Mesendoderm (in vitro differentiated cells): ENCODE measurements around the gene NPAS1.

ENCODE experiments used
- DNase-seq: peaks from one replicate; pipeline ENCODE4 v3.0.0; 2013
- H2AK5ac ChIP-seq: 2 replicates; pipeline ENCODE4 v1.6.1; 2013; ENCODE audit warnings: low read length, inconsistent platforms
- H2BK120ac ChIP-seq: 2 replicates; pipeline ENCODE4 v1.6.1; 2013; ENCODE audit warnings: low read depth, mild to moderate bottlenecking, low read length, moderate library complexity, mixed read lengths
- H2BK15ac ChIP-seq: replicated peaks from 2 replicates; pipeline ENCODE4 v1.6.1; 2013; ENCODE audit warnings: low read depth, mild to moderate bottlenecking, moderate library complexity
- H2BK5ac ChIP-seq: 2 replicates; pipeline ENCODE4 v1.6.1; 2013; ENCODE audit warnings: low read length, inconsistent platforms
- H3K18ac ChIP-seq: 2 replicates; pipeline ENCODE4 v1.6.1; 2013; ENCODE audit warnings: mild to moderate bottlenecking, low read length, mixed read lengths
- H3K23ac ChIP-seq: one replicate; pipeline ENCODE4 v1.6.1; 2013; ENCODE audit warnings: low read length
- H3K27ac ChIP-seq: 2 replicates; pipeline ENCODE4 v1.5.1; 2013; ENCODE audit warnings: low read depth, mild to moderate bottlenecking, inconsistent platforms, low read length, moderate library complexity
- H3K27me3 ChIP-seq: 2 replicates; pipeline ENCODE4 v1.6.1; 2013; ENCODE audit warnings: low read length, control low read depth, mild to moderate bottlenecking, inconsistent platforms; ENCODE audit not compliant: insufficient read depth, poor library complexity
- H3K36me3 ChIP-seq: 2 replicates; pipeline ENCODE4 v1.6.1; 2013; ENCODE audit warnings: low read length, inconsistent platforms; ENCODE audit not compliant: control insufficient read depth, insufficient read depth
- H3K4ac ChIP-seq: one replicate; pipeline ENCODE4 v1.6.1; 2013; ENCODE audit warnings: low read depth, mild to moderate bottlenecking, low read length, moderate library complexity
- H3K4me1 ChIP-seq: 2 replicates; pipeline ENCODE4 v1.6.1; 2013; ENCODE audit warnings: low read depth, low read length, inconsistent platforms; ENCODE audit not compliant: control insufficient read depth
- H3K4me2 ChIP-seq: 2 replicates; pipeline ENCODE4 v1.6.1; 2013; ENCODE audit warnings: low read length
- H3K4me3 ChIP-seq: 2 replicates; pipeline ENCODE4 v1.5.1; 2013; ENCODE audit warnings: mild to moderate bottlenecking, low read length
- H3K56ac ChIP-seq: one replicate; pipeline ENCODE4 v1.6.1; 2013; ENCODE audit warnings: low read length
- H3K79me1 ChIP-seq: 2 replicates; pipeline ENCODE4 v1.6.1; 2013; ENCODE audit warnings: low read length, inconsistent platforms
- H3K79me2 ChIP-seq: 2 replicates; pipeline ENCODE4 v1.6.1; 2013; ENCODE audit warnings: mild to moderate bottlenecking, low read length; ENCODE audit not compliant: control insufficient read depth, insufficient read depth
- H3K9ac ChIP-seq: 2 replicates; pipeline ENCODE4 v1.6.1; 2013; ENCODE audit warnings: low read length, inconsistent platforms
- H4K5ac ChIP-seq: one replicate; pipeline ENCODE4 v1.6.1; 2013; ENCODE audit warnings: low read length
- H4K8ac ChIP-seq: one replicate; pipeline ENCODE4 v1.6.1; 2013; ENCODE audit warnings: low read depth, mild to moderate bottlenecking, control low read depth, low read length, moderate library complexity
- WGBS: extraction: QIAGEN DNeasy Blood & Tissue Kit; methylation state at CpG from one replicate; pipeline ENCODE4 v1.1.7; 2013; ENCODE audit warnings: low lambda C conversion rate, missing lambda C conversion rate; ENCODE audit not compliant: insufficient coverage; ENCODE audit errors: extremely low coverage; 5-methylcytosine and 5-hydroxymethylcytosine counted together

The NPAS1 gene

GRCh38 chr19:46975925-46976782 is 43.5 kb upstream of the NPAS1 start:
- Histone ChIP-seq H2AK5ac (no peak overlapping the region), H2BK120ac (peak overlapping the region; percentile 63), H3K4me2 (no peak overlapping the region), H4K8ac (no peak overlapping the region), H4K5ac (no peak overlapping the region), H2BK15ac (no peak overlapping the region), H3K9ac (peak overlapping the region; percentile 32), H3K36me3 (no peaks in the 10 kb centered on the region), H3K4ac (peak overlapping the region; percentile 99), H3K23ac (peak overlapping the region; percentile 7), H3K56ac (peak overlapping the region; percentile 75), H3K79me2 (no peaks in the 10 kb centered on the region), H3K4me1 (peaks cover 35% of the 10 kb centered on the region), H2BK5ac (peak overlapping the region; percentile 64), H3K27ac (peak overlapping the region; percentile 81), H3K27me3 (no peaks in the 10 kb centered on the region), H3K18ac (peak overlapping the region; percentile 77), H3K79me1 (peaks cover 7% of the 10 kb centered on the region), H3K4me3 (no peak overlapping the region)
- peak; percentile 97 for DNase-seq
- no CpG with 5 or more reads among the region's 18 CpGs for WGBS

GRCh38 chr19:46976845-46977320 is 42.8 kb upstream of the NPAS1 start:
- H3K27me3 ChIP-seq: no peaks in the 10 kb centered on the region
- H4K5ac ChIP-seq: no peak overlapping the region
- H2AK5ac ChIP-seq: no peak overlapping the region
- H3K4me3 ChIP-seq: no peak overlapping the region
- no peak overlapping the region for H2BK15ac ChIP-seq
- H4K8ac ChIP-seq: no peak overlapping the region
- peak overlapping the region; percentile 63 for H2BK120ac ChIP-seq
- peak overlapping the region; percentile 75 for H3K56ac ChIP-seq
- H3K36me3 ChIP-seq: no peaks in the 10 kb centered on the region
- no peak overlapping the region for H2BK5ac ChIP-seq
- H3K79me2 ChIP-seq: no peaks in the 10 kb centered on the region
- H3K18ac ChIP-seq: peak overlapping the region; percentile 77
- no CpG with 5 or more reads among the region's 8 CpGs for WGBS
- peak overlapping the region; percentile 99 for H3K4ac ChIP-seq
- H3K79me1 ChIP-seq: peaks cover 7% of the 10 kb centered on the region
- H3K23ac ChIP-seq: no peak overlapping the region
- peak overlapping the region; percentile 81 for H3K27ac ChIP-seq
- H3K4me1 ChIP-seq: peaks cover 35% of the 10 kb centered on the region
- peak overlapping the region; percentile 32 for H3K9ac ChIP-seq
- peak; percentile 97 for DNase-seq
- H3K4me2 ChIP-seq: no peak overlapping the region

GRCh38 chr19:46977548-46977947 is 42.1 kb upstream of the NPAS1 start:
- Histone ChIP-seq H3K79me1 (peaks cover 7% of the 10 kb centered on the region), H3K27ac (no peak overlapping the region), H2AK5ac (no peak overlapping the region), H2BK120ac (no peak overlapping the region), H3K4ac (no peak overlapping the region), H3K23ac (no peak overlapping the region), H3K79me2 (no peaks in the 10 kb centered on the region), H3K9ac (peak overlapping the region; percentile 4), H2BK5ac (no peak overlapping the region), H2BK15ac (no peak overlapping the region), H3K56ac (peak overlapping the region; percentile 68), H3K27me3 (no peaks in the 10 kb centered on the region), H3K4me1 (peaks cover 35% of the 10 kb centered on the region), H3K36me3 (no peaks in the 10 kb centered on the region), H3K4me2 (no peak overlapping the region), H3K4me3 (no peak overlapping the region), H4K5ac (no peak overlapping the region), H3K18ac (no peak overlapping the region), H4K8ac (no peak overlapping the region)
- no peak for DNase-seq
- WGBS: no CpG with 5 or more reads among the region's 7 CpGs

GRCh38 chr19:46978171-46978869 is 41.3 kb upstream of the NPAS1 start:
- Histone ChIP-seq H2BK5ac (no peak overlapping the region), H3K27me3 (no peaks in the 10 kb centered on the region), H4K5ac (no peak overlapping the region), H3K4me3 (no peak overlapping the region), H3K23ac (no peak overlapping the region), H3K9ac (no peak overlapping the region), H3K18ac (no peak overlapping the region), H2AK5ac (peak overlapping the region; percentile 28), H3K4me2 (no peak overlapping the region), H3K79me2 (no peaks in the 10 kb centered on the region), H3K4me1 (peaks cover 35% of the 10 kb centered on the region), H3K56ac (peak overlapping the region; percentile 68), H4K8ac (no peak overlapping the region), H3K36me3 (no peaks in the 10 kb centered on the region), H3K4ac (no peak overlapping the region), H2BK15ac (no peak overlapping the region), H2BK120ac (no peak overlapping the region), H3K27ac (no peak overlapping the region), H3K79me1 (peaks cover 7% of the 10 kb centered on the region)
- no peak for DNase-seq
- WGBS: no CpG with 5 or more reads among the region's 5 CpGs

- Histone ChIP-seq H3K4ac (no peak overlapping the region), H2BK15ac (no peak overlapping the region), H3K18ac (no peak overlapping the region), H2BK120ac (no peak overlapping the region), H3K27ac (no peak overlapping the region), H2AK5ac (no peak overlapping the region), H3K79me1 (peaks cover 7% of the 10 kb centered on the region), H4K5ac (no peak overlapping the region), H3K4me1 (peaks cover 35% of the 10 kb centered on the region), H3K23ac (no peak overlapping the region), H3K56ac (peak overlapping the region; percentile 65), H3K27me3 (no peaks in the 10 kb centered on the region), H4K8ac (no peak overlapping the region), H3K4me3 (no peak overlapping the region), H3K36me3 (no peaks in the 10 kb centered on the region), H2BK5ac (no peak overlapping the region), H3K79me2 (no peaks in the 10 kb centered on the region), H3K9ac (no peak overlapping the region), H3K4me2 (no peak overlapping the region)
- DNase-seq: peak; percentile 53
- no CpG with 5 or more reads among the region's 29 CpGs for WGBS
Observed at GRCh38 chr19:46979126-46980105, 40.2 kb upstream of the NPAS1 start.
